GM12872 (cell line): ENCODE data around the gene FBXO33.

Experiments used
- CTCF ChIP-seq: IDR thresholded peaks from 3 replicates; pipeline ENCODE4 v1.5.1; 2011; ENCODE audit warnings: low read depth, mild to moderate bottlenecking, low read length, moderate library complexity; ENCODE audit not compliant: insufficient read depth

Gene FBXO33

GRCh38 chr14:39441805-39442204 is 9.6 kb upstream of the FBXO33 start:
- TF ChIP-seq CTCF = no peak

- TF ChIP-seq CTCF = no peak
Observed at GRCh38 chr14:39440975-39441374, 8.7 kb upstream of the FBXO33 start.

GRCh38 chr14:39435241-39435640 is 3.0 kb upstream of the FBXO33 start:
- TF ChIP-seq CTCF = no peak

- no peak for TF ChIP-seq CTCF
Observed at GRCh38 chr14:39434401-39434800, 2.2 kb upstream of the FBXO33 start.

GRCh38 chr14:39433452-39433813 is 1.2 kb upstream of the FBXO33 start:
- no peak for TF ChIP-seq CTCF

- no peak for TF ChIP-seq CTCF
Observed at GRCh38 chr14:39432619-39433451, 602 bp upstream of the FBXO33 start.

- TF ChIP-seq CTCF = no peak
Observed at GRCh38 chr14:39431416-39432178, 636 bp downstream of the FBXO33 start.
